Stimulated activated CD4-positive, alpha-beta T cell treated with anti-CD3 and anti-CD28 coated beads, Interleukin-12 subunit alpha, Interleukin-12 subunit beta, amount 100 ng/mL, for 4 hours (primary cell): Measurements from ENCODE around the gene MOB1B.

Experiments used
- DNase-seq: peaks from one replicate; pipeline ENCODE4 v3.0.0-alpha.2; 2020

Gene MOB1B

DNA sequence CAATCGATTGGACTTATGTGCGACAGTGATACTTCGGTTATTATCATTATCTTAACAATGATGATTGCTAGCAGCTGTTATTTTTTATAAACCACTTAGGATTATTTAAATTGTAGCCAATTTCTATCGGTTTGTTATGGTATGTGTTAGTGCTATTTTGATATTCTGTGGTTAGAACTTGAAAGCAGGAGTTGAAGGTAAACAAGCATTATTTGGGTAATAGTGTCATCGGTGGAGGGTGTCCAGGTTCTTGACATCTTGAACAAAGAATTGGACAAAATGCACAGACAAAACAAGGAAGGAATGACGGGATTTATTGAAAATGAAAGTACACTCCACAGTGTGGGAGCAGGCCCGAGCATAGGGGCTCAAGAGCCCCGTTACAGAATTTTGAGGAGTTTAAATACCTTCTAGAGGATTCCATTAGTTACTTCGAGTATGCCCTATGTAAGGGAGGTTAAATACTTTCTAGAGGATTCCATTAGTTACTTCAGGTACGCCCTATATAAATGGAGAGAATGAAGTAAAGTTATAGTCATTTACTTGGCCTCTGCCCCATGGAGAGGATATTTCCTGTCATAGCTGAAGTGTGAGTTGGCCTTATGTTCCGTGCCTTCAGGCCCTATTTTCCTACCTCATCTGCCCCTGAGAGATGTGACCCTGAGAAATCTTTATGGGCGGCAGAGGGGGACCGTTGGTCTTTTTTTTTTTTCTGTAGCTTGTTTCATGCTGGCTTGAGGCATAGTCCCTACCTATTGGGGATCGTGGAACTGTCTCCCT lies 13.1 kb downstream of the MOB1B start:
- no peak for DNase-seq

DNA sequence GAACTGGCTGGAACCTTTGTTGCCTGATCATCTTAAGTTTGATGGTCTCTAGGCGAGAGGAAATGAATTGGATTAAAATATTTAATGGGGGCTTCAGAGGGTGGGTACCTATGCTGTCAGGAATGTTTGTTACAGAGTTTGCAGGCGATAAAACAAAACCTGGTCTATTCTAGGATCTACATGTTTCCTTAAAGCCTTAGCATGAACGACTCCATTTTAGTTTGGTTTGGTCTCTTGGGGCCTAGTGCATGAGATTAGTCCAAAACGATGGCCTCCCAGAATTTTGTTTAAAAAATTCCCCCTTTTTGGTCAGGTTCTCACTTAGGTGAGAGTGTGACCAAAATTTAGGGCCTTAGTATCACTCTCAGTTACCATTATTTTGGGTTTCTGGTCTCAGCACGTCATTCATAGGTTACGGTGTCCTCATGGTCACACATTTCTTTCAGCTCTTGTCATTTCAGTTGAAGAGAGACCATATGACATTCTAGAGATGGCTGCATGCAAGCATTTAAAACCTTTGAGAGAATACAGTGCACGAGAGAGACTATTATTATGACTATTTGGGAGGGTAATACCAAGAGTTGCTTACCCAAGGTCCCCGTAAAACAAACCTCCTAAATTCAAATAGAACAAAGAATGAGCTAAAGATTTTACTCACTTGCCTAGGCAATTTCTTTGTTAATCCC lies 13.8 kb downstream of the MOB1B start:
- DNase-seq = no peak

DNA sequence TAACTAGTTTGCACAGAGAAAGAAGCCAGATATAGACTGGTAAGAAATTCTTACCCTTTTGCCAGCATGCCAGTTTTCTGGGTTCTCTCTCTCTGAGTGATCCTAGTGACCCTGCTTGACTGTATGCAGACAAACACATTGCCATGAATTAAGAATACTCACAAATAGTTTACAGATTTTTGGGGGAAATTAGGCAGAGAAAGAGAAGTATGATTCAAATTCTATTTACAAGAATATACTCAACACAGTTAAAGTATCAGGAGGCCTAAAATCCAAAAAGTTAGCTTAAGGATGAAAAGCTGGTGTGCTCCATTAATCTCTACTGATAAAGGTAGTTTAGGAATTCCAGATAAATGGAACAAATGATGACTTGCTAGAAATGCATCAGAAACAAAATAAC lies 18.4 kb downstream of the MOB1B start:
- no peak for DNase-seq

DNA sequence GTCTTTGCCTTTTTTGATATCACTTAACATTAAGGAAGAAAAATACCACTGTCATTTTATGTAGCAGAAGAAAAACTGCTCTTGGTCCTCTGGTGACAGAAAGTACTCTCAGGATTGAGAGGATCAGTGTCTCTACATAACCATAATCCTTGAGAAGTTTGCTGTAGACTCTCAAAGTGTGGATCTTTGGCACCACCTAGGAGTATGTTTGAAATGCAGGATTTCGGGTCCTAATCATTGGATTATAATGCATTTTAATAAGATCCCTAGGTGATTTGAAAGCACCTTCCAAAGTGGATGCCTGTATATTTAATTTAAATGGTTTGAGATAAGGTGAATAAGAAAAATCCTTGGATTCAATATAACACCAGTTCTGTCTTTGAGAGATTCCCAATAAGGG lies 23.2 kb downstream of the MOB1B start:
- DNase-seq = no peak

DNA sequence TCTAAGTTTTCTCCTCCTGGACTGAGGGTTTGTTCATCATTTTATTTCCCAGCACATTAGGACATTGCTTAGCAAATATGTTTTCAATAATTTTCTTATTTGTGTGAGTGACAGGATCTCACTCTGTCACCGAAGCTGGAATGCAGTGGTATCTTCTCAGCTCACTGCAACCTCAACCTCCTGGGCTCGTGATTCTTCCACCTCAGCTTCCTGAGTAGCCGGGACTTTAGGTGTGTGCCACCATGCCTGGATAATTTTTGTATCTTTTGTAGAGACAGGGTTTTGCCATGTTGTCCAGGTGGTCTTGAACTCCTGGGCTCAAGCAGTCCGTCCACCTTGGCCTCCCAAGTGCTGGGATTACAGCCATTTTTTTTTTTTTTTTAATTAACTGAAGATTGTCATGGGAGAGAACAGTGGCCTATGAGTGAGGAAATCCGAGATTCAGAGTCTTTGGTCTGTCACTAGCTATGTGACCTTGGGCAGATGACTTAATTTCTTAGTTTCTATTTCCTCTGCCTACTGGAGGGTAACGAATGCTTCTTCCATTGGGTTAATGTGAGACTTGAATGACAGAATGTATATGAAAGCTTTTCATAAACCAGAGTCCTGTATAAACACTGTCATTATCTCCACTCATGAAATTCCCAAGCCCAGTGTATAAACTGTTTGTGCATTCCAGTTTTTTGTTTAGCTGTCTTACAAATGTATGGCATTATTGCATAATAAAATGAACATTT lies 23.9 kb downstream of the MOB1B start:
- DNase-seq = no peak

DNA sequence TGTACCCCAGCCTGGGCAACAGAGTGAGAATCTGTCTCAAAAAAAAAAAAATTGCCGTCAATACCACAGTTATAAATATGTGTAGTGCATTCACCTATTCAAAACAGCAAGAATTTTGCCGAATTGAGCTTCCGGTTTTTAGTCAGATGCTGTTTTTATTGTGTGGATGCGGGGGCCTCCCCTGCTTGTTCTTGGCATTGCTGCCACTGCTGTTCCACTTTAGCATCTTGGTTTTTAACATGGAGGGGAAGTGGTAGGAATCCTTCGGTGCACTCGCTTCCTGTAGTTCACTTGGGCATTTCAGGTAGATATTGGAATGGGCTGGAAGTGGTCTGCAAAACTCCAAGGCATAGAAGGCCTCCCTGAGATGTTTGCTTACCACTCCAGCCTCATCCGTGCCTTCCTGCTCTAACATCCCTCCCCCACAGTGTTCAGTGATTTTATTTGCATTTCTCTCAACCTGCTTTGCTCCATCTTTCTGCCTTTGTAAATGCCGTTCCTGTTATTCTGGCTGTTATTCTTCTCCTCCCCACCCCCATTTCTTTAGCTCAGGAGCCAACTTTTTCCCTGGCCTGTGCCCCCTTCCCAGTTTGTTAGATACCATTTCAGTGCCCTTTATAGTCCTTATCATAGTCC lies 25.5 kb downstream of the MOB1B start:
- no peak for DNase-seq

DNA sequence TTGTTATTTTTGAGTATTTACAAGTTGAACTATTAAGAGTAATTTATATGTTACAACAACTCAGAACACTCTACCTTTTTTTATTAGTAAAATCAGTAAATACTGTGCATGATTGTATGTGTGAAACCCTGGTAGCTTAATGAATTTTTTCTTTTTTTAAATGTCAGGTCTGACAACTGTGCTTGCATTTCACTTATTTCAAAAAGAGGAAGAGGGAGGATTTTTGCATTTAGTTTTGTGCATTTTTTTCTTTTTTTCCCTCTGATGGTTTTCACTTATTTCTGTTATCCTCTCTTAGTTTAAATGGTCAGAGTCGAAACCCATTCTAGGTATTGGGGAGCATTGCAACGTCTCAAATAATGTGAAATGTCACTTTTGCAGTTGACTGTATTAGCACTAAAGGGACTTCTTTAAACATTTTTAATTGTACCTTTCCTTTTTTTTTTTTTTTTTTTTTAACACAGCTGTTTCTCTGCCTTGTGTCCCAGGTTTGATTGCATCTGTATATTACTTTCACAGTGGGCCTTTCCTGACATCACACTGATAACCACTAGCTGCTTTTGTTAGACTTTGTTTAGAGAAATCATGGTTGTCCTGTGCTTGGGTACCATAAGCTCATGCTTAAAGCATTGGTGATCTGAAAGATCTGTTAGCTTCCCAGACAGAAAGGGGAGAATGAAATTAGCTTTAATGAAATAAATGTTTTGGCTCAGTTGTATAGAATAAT lies 28.5 kb downstream of the MOB1B start:
- no peak for DNase-seq

DNA sequence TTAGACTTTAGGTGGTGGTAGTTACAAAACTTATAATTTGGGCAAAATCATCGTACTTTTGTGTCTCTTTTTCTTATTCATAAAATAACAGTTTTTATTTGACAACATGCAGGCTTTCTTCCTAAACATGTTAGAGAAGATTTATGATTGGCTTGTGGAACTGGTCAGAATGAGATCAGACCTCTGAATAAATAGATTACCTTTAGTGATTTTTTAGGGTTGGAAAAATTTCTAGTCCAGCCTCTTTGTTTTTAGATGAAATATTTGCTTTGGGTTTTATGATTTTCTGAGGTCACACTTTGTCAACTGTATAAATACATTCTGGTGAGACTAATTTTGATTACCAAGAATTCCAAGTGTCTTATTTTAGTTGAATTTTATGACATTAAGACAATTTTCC lies 29.2 kb downstream of the MOB1B start:
- no peak for DNase-seq

DNA sequence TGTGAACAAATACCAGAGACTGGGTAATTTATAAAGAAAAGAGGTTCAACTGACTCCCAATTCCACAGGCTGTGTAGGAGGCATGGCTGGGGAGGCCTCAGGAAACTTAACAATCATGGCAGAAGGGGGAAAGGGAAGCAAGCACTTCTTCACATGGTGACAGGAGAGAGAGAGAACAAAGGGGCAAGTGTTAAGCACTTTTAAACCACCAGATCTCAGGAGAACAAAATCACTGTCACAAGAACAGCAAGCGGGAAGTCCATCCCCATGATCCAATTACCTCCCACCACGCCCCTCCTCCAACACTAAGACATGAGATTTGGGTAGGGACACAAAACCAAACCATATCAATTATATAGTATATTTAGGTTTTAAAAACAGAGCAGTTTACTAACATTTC lies 30.8 kb downstream of the MOB1B start:
- DNase-seq = no peak

DNA sequence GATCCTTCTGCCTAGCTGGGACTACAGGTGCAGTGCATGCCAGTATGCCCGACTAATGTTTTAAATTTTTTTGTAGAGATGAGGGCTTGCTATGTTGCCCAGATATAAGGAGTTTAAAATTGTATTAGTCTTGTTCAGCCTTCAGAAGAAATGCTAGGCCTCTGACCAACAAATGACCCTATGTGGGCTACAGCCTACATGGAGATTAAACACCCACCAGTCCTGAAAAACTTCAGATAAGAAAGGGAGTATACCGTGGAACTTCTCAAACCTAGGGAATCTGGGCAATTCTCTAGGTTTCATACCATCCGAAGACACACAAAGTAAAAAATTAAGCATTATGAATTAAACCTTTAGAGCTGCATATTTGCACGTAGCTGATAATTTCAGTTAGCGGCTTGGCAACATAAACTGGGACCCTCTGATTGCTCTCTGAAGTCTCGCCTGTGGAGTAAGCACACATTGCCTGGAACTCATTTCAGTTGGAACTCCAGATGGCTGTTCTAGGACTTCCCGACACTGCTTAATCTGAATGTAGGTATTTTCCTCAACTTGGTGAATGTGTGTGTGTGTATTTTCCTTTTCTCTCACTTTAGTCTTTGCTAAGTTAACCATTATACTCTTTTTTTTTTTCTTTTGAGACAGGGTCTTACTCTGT lies 33.0 kb downstream of the MOB1B start:
- no peak for DNase-seq

DNA sequence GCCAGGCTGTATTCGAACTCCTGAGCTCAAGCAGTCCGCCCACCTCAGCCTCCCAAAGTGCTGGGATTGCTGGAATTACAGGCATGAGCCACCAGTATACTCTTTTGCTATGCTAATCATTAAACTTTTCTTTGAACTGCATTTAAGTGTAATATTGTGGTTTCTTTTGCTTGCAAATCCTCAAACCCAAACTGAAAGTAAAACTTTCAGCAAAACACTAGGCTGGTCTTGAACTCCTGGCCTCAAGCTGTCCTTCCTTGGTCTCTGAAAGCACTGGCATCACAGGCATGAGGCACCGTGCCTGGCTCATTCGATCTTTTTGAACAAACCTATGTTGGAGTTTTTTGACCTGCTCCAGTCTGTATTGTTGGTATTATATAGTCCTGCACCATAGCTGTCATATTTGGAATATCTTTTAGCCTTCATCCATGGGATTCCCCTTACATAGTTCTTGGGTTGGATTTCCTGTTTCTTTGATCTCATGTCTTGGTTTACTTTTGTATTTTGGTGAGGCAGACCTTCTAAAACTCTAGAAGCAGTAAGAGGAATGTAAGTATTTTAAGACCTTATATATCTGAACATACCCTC lies 34.1 kb downstream of the MOB1B start:
- no peak for DNase-seq

DNA sequence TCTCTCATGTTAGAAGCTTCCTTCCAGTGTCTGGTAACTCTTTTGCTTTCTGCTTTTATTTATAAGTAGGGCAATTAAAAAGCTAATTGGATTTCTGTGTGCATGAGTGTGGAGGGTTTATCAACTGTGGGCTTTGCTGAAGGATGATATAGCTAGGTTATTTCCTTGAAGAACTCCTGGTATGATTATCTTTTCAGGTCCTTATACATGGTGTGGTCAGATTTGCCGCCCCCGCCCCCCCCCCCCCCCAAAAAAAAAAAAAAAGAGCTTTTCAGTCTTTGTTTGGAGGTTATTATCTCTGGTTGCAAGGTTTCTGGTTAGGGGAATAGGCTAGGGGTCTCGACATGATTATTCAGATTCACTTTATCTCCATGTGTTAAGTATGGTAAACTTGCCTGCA lies 35.9 kb downstream of the MOB1B start:
- no peak for DNase-seq

DNA sequence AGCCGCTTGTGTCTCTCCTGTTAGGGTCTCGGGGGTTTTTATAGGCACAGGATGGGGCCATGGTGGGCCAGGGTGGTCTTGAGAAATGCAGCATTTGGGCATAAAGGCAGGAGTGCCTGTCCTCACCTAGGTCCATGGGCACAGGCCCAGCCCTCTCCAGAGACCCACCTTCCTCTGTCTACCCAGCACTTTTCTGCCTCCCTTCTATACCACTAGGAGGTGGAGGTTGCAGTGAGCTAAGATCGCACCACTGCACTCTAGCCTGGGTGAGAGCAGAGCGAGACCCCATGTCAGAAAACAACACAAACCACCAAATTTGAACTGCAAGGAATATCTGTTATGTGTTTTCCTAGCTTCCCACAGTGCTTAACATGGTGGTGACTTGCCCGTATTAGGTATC lies 38.0 kb downstream of the MOB1B start:
- DNase-seq = no peak

DNA sequence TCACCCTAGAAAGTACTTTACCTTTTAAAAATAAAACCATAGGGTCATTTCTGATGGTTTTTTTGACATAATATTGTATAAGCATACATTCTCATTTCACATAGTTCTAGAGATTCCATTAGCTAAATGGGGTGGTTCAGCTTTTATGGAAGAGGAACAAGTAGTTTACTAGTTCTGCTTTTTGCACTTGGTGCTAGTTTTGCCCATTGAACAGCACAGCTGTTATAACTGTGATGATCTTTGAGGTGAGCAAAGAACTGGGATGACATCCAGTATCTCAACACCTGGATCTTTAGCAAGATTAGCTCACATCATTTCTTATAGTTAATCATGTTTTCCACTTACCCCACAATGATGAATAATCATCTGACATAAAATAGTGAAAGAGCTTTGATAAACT lies 40.9 kb downstream of the MOB1B start:
- no peak for DNase-seq

DNA sequence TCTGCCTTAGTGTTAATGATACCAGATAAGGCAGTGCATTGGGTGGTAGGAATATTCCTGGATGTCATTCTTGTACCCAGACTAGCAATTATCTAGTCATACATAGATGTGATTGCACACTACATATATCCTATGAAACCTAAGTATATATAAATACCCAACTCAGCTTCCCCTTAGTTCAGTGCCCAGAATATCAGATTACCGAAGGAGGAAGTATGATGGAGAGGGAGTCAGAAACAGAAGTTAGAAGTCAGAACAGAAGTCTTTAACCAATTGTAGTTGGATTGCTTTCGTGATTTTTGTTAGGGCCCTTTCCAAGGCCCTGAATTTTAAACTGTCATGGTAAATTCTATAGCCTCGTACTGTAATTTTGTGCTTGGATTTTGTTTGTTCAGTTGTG lies 42.9 kb downstream of the MOB1B start:
- no peak for DNase-seq

DNA sequence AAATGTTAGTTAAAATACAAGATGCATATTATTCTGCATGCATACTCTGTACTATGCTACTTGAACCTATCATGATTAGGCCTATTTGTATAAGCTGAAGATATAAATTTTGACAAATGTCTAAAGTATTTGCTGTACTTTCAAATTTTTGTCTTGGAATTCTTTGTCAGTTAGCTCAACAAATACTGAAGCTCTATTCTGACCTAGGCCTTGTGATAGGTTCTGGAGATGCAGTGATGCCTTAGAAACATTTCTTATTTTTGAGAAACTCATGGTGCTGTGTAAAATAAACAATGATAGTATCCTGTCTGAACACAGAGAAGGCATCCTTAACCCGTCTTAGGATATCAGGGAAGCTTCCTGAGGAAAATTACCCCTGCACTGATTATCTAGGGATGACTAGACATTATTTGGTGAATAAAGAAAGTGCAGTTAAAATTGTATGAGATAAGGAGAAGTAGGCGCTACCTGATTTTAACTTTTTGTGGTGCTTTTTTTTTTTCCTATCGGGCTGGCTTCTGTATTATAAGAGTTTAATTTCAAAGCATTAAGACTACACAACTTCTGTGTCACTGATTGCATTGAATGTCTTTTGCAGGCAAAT lies 43.4 kb downstream of the MOB1B start:
- no peak for DNase-seq

DNA sequence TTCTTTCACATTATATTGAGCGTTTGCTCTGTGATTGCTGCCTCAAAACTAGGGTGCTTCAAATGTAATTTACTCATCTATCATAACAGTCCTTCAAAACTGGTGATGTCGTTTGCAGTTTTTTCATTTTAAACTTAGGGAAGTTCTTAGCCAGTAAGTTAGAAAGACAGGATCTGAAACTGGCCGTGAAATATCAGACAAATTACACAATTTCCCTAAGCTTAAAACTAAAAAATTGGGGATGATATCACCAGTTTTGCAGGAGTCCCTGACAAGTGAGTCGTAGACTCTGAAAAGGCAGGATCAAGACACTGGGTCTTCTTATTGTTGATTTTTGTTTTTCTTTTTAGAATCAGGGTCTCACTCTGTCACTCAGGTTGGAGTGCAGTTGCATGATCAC lies 44.8 kb downstream of the MOB1B start:
- DNase-seq = no peak

DNA sequence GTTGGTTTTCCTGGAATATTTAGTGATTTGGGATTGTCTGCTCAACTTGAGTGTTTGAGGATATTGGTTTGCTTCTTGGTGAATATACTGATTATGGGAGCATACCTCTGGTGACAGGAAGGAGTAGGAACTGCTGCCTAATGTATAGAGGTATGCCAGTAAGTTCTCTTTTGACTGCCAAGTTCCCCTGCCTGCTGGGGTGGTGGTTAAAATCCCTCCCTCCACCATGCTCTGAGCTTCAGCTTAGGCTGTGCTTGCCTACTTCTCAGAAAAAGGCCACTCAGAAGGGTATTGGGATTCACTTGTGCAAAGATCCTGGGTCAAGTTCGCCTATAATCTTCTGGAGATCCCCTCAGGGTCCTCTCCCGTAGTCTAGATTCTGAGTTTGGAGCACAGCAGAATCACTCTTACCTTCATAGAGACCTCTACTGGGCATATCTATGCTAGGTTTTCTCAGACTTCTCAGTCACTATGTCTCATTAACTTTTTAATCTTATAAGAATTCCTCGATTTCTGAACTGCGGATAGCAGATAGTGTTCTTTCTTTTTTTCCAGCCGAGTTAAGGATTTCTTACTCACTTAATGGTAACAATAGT lies 46.6 kb downstream of the MOB1B start:
- DNase-seq = no peak

DNA sequence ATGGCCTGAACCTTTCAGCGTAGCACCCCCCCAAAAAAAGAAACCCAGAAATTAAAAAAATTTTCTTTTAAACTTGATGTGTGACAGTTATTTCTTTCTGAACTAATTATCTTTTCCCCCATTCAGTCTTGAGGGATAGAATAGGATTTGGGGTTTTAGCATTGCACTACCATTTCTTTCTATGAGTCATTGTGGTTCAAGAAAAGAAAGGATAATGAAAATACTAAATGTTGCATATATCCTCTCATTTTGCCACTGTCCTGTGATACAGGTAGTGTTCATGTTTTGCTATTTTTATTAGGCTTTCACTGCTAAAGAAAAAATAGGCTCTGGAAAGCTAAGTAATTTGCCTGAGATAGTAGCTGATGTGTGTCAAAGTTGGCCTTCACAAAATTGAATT lies 51.9 kb downstream of the MOB1B start:
- DNase-seq = no peak

DNA sequence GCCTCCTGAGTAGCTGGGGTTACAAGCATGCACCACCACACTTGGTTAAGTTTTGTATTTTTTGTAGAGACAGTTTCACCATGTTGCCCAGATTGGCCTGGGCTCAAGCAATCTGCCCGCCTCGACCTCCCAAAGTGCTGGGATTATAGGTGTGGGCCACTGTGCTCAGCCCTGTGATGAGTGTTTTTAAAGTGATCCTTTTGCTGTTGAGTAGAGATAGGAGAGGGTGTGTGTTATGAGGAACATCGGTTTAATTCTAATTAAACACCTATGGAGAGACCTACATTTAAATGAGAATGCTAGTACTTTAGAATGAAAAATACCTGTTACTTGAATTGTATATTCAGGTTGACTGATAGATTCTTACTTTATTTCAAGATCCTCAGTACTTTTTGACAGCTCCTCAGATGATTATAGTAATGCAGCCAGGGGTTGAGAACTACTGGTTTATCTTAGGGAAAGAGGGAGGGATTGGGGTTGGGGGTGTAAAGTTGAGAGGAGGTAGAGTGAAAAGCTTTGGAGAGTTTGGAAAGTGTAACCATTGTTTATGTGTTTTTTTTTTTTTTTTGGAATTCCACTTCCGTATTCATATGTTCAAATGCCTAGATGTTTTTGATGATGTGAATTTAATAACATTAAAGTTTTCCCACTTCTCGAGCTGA lies 54.5 kb downstream of the MOB1B start:
- no peak for DNase-seq

DNA sequence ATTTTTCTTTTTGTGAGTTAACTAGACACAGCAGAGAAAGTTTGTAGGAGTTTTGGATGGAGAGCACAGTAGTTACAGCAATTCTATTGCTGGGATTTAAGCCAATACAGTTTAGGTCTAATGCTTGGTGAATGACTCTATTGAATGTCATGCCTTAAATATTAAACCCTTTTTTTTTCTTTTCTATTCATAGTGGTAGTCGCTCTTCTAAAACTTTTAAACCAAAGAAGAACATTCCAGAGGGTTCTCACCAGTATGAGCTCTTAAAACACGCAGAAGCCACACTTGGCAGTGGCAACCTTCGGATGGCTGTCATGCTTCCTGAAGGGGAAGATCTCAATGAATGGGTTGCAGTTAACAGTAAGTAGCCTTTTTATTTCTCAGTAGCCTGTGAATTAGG lies 56.5 kb downstream of the MOB1B start:
- no peak for DNase-seq
